WI38 (cell line): ENCODE measurements around the gene PAOX.
"Not testable (repeated sequence)": the region's sequence is repeated elsewhere in the genome, so short reads cannot be mapped to it uniquely, and the experiment has no call there.

Experiments used
- H3K4me3 ChIP-seq: 2 replicates; pipeline ENCODE4 v1.5.1; 2011; ENCODE audit warnings: low read depth, mild to moderate bottlenecking, control low read depth, low read length
- CTCF ChIP-seq: IDR thresholded peaks from 2 replicates; pipeline ENCODE4 v1.5.1; 2012; ENCODE audit warnings: low read depth, mild to moderate bottlenecking, control low read depth, low read length

The PAOX gene

GRCh38 chr10:133383551-133383950 lies 4.5 kb downstream of the PAOX start:
- H3K4me3 ChIP-seq: no peak overlapping the region
- TF ChIP-seq CTCF: no peak

GRCh38 chr10:133384071-133384470 lies 5.0 kb downstream of the PAOX start:
- H3K4me3 ChIP-seq: no peak overlapping the region
- TF ChIP-seq CTCF: no peak

GRCh38 chr10:133385214-133385613 lies 6.2 kb downstream of the PAOX start:
- no peak for TF ChIP-seq CTCF
- H3K4me3 ChIP-seq: no peak overlapping the region

- not testable (repeated sequence) for H3K4me3 ChIP-seq
Measured at GRCh38 chr10:133386951-133387350, 7.9 kb downstream of the PAOX start.

- TF ChIP-seq CTCF: no peak
- H3K4me3 ChIP-seq: no peak overlapping the region
Measured at GRCh38 chr10:133388236-133388972, 9.3 kb downstream of the PAOX start.

GRCh38 chr10:133388973-133389818 lies 10.1 kb downstream of the PAOX start:
- no peak overlapping the region for H3K4me3 ChIP-seq
- no peak for TF ChIP-seq CTCF

GRCh38 chr10:133390597-133391248 lies 11.7 kb downstream of the PAOX start:
- H3K4me3 ChIP-seq: no peak overlapping the region
- no peak for TF ChIP-seq CTCF
